Activated CD4-positive, CD25-positive, alpha-beta regulatory T cell treated with anti-CD3 and anti-CD28 coated beads, Interleukin-2, amount 50 U/mL, for 72 hours (primary cell): Measurements from ENCODE around the gene APPBP2.
"Not testable (repeated sequence)": the region's sequence is repeated elsewhere in the genome, so short reads cannot be mapped to it uniquely, and the experiment has no call there.

Source experiments
- DNase-seq: peaks from one replicate; pipeline ENCODE4 v3.0.0; 2021

APPBP2 gene

GRCh38 chr17:60529806-60530205 lies 3.8 kb upstream of the APPBP2 start:
- DNase-seq, result no peak

GRCh38 chr17:60528828-60529227 lies 2.8 kb upstream of the APPBP2 start:
- no peak for DNase-seq

- DNase-seq, result no peak
Observed at GRCh38 chr17:60527701-60528100, 1.7 kb upstream of the APPBP2 start.

- DNase-seq, result no peak
Observed at GRCh38 chr17:60526726-60527125, 684 bp upstream of the APPBP2 start.

- DNase-seq, result no peak
Observed at GRCh38 chr17:60525328-60525684, 736 bp downstream of the APPBP2 start.

GRCh38 chr17:60524463-60525327 lies 1.3 kb downstream of the APPBP2 start:
- no peak for DNase-seq

- no peak for DNase-seq
Observed at GRCh38 chr17:60523822-60524221, 2.2 kb downstream of the APPBP2 start.

- DNase-seq, result no peak
Observed at GRCh38 chr17:60522889-60523626, 3.0 kb downstream of the APPBP2 start.

GRCh38 chr17:60519795-60520194 lies 6.2 kb downstream of the APPBP2 start:
- no peak for DNase-seq

- DNase-seq, result not testable (repeated sequence)
Observed at GRCh38 chr17:60515683-60516082, 10.4 kb downstream of the APPBP2 start.

GRCh38 chr17:60515199-60515598 lies 10.8 kb downstream of the APPBP2 start:
- not testable (repeated sequence) for DNase-seq

- DNase-seq, result no peak
Observed at GRCh38 chr17:60514500-60514899, 11.5 kb downstream of the APPBP2 start.

GRCh38 chr17:60514053-60514452 lies 12.0 kb downstream of the APPBP2 start:
- DNase-seq, result no peak

GRCh38 chr17:60513014-60513413 lies 13.0 kb downstream of the APPBP2 start:
- no peak for DNase-seq

- DNase-seq, result no peak
Observed at GRCh38 chr17:60510723-60511122, 15.3 kb downstream of the APPBP2 start.

- DNase-seq, result no peak
Observed at GRCh38 chr17:60510031-60510430, 16.0 kb downstream of the APPBP2 start.

GRCh38 chr17:60508384-60508980 lies 17.6 kb downstream of the APPBP2 start:
- no peak for DNase-seq

- no peak for DNase-seq
Observed at GRCh38 chr17:60506312-60506711, 19.7 kb downstream of the APPBP2 start.

- no peak for DNase-seq
Observed at GRCh38 chr17:60502145-60502544, 23.9 kb downstream of the APPBP2 start.

- no peak for DNase-seq
Observed at GRCh38 chr17:60501589-60501988, 24.5 kb downstream of the APPBP2 start.

GRCh38 chr17:60496041-60496440 lies 30.0 kb downstream of the APPBP2 start:
- no peak for DNase-seq

GRCh38 chr17:60495260-60495659 lies 30.8 kb downstream of the APPBP2 start:
- DNase-seq, result no peak

- DNase-seq, result no peak
Observed at GRCh38 chr17:60493847-60494321, 32.2 kb downstream of the APPBP2 start.

- no peak for DNase-seq
Observed at GRCh38 chr17:60491771-60492170, 34.3 kb downstream of the APPBP2 start.
